ENCODE measurements around the gene COX17.

DNA sequence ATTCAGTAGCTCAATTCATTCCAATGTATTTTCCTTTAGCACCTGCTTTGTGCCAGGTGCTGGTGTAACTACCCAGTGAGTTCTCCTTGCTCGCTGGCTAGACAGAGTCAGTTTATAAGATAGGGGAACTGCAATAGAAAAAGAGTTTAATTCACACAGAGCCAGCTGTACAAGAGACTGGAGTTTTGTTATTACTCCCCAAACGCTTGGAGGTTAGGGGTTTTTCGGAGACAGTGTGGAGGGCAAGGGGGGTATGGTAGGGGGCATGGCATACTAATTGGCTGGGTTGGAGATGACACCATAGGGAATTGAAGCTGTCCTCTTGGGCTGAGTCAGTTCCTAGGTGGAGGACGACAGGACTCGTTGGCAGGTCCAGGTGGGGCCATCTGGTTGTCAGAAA lies 20.2 kb upstream of the COX17 start:
- TF ChIP-seq CTCF (IDR thresholded peaks at IDR 0.05) (no peak), POLR2AphosphoS5 (IDR thresholded peaks at IDR 0.05) (no peak), POLR2A (IDR thresholded peaks at IDR 0.05) (no peak)

Data from sigmoid colon (tissue), 4 donors.